Ishikawa (cell line): Measurements from ENCODE around the gene ACOXL.

Experiments used
- CEBPB ChIP-seq: IDR thresholded peaks from 2 replicates; pipeline ENCODE4 v1.6.1; 2012
- CREB1 ChIP-seq: IDR thresholded peaks from 2 replicates; pipeline ENCODE4 v1.6.1; 2012; ENCODE audit warnings: low read depth
- EGR1 ChIP-seq: IDR thresholded peaks from 2 replicates; pipeline ENCODE4 v1.6.1; 2012
- EP300 ChIP-seq: IDR thresholded peaks from 2 replicates; pipeline ENCODE4 v1.6.1; 2012; ENCODE audit warnings: borderline replicate concordance
- FOXM1 ChIP-seq: IDR thresholded peaks from 2 replicates; pipeline ENCODE4 v1.6.1; 2012; ENCODE audit warnings: low read depth, borderline replicate concordance
- NFIC ChIP-seq: IDR thresholded peaks from 2 replicates; pipeline ENCODE4 v1.6.1; 2012
- RAD21 ChIP-seq: IDR thresholded peaks from 2 replicates; pipeline ENCODE4 v1.6.1; 2012; ENCODE audit warnings: low read depth
- TAF1 ChIP-seq: IDR thresholded peaks from 2 replicates; pipeline ENCODE4 v1.6.1; 2012; ENCODE audit warnings: low read depth, mild to moderate bottlenecking
- TCF12 ChIP-seq: IDR thresholded peaks from 2 replicates; pipeline ENCODE4 v1.6.1; 2012; ENCODE audit warnings: low read depth
- TEAD4 ChIP-seq: IDR thresholded peaks from 2 replicates; pipeline ENCODE4 v1.6.1; 2012
- YY1 ChIP-seq: IDR thresholded peaks from 2 replicates; pipeline ENCODE4 v1.6.1; 2012; ENCODE audit warnings: low read depth
- ZBTB7A ChIP-seq: IDR thresholded peaks from 2 replicates; pipeline ENCODE4 v1.6.1; 2012; ENCODE audit warnings: low read depth
- TF ChIP-seq, protein P1 (sequence below): IDR thresholded peaks from 2 replicates; pipeline ENCODE4 v1.6.1; 2012; ENCODE audit warnings: low read depth, mild to moderate bottlenecking
- TF ChIP-seq, protein P2 (sequence below): IDR thresholded peaks from 2 replicates; pipeline ENCODE4 v1.6.1; 2012
- TF ChIP-seq, protein P3 (sequence below): IDR thresholded peaks from 2 replicates; pipeline ENCODE4 v1.6.1; 2012

The ACOXL gene

DNA sequence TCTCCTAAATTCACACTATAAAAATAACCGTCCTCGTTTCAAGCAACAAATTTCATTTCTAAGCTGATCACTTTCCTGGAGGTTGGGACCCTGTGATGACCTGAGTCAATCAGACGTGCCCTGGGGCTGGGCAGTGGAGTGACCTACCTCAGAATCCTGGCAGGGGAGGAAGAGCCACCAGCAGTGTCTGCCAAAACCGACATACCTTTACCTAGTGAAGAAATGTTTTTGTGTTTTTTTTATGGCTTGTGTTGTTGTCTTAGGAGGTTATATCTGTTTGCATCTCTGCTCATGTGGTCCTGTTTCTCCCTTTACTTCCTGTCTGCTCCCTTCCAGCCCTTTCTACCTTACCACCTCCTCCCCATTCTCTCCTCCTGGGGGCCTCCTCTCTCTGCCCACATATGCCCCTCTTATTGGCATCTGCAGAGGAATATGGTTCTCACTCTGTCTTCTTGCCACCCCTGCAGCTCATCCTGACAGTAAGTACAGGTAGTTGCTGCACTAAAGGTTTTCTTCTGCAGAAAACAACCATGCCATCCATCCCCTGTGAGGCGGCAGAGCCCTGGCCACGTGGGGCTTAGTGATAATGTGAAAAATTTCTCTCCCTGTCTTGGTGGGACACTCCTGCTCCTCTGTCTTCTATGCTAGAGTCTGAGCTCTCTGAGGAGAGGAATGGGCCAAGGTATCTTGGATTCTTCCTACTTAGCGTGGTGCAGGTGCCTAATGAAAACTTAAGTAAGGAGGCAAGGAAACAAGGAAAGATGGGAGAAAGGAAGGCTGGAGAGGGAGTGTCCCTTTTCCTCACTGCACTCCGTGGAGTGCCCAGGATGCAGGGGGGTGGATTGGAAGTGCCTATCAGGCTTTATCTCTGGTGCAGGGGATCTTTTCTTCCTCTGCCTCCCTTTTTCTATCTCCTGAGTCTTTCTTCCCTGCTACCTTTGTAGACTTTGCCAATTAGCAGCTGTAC is 15.4 kb downstream of the ACOXL start:
- TF ChIP-seq FOXM1: no peak
- TF ChIP-seq TEAD4: no peak
- TF ChIP-seq, protein P1, sequence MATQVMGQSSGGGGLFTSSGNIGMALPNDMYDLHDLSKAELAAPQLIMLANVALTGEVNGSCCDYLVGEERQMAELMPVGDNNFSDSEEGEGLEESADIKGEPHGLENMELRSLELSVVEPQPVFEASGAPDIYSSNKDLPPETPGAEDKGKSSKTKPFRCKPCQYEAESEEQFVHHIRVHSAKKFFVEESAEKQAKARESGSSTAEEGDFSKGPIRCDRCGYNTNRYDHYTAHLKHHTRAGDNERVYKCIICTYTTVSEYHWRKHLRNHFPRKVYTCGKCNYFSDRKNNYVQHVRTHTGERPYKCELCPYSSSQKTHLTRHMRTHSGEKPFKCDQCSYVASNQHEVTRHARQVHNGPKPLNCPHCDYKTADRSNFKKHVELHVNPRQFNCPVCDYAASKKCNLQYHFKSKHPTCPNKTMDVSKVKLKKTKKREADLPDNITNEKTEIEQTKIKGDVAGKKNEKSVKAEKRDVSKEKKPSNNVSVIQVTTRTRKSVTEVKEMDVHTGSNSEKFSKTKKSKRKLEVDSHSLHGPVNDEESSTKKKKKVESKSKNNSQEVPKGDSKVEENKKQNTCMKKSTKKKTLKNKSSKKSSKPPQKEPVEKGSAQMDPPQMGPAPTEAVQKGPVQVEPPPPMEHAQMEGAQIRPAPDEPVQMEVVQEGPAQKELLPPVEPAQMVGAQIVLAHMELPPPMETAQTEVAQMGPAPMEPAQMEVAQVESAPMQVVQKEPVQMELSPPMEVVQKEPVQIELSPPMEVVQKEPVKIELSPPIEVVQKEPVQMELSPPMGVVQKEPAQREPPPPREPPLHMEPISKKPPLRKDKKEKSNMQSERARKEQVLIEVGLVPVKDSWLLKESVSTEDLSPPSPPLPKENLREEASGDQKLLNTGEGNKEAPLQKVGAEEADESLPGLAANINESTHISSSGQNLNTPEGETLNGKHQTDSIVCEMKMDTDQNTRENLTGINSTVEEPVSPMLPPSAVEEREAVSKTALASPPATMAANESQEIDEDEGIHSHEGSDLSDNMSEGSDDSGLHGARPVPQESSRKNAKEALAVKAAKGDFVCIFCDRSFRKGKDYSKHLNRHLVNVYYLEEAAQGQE: no peak
- TF ChIP-seq, protein P2, sequence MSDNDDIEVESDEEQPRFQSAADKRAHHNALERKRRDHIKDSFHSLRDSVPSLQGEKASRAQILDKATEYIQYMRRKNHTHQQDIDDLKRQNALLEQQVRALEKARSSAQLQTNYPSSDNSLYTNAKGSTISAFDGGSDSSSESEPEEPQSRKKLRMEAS: no peak
- TF ChIP-seq CREB1: no peak
- no peak for TF ChIP-seq EP300
- no peak for TF ChIP-seq YY1
- TF ChIP-seq, protein P3, sequence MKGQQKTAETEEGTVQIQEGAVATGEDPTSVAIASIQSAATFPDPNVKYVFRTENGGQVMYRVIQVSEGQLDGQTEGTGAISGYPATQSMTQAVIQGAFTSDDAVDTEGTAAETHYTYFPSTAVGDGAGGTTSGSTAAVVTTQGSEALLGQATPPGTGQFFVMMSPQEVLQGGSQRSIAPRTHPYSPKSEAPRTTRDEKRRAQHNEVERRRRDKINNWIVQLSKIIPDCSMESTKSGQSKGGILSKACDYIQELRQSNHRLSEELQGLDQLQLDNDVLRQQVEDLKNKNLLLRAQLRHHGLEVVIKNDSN: no peak

DNA sequence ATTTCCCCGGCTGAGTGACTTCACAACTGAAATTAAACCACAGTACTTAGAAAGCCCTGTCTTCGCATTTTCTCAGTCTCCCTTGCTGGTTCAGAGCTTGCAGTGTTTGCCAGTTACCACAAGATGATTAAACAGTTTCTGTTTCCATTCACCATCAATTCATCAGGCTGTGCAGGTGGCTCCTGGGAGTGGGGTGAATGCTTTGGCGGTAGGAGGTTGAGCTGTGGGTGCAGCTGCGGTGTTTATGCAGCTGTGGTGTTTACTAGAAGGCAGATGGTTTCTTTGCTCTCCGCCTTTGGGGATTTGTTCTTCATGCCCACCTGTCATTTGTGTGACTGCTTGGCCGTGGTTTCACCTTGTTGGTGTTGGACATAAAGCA is 16.1 kb downstream of the ACOXL start:
- TF ChIP-seq RAD21: no peak
- no peak for TF ChIP-seq TAF1
- TF ChIP-seq, protein P1: no peak
- TF ChIP-seq ZBTB7A: no peak
- no peak for TF ChIP-seq YY1
- no peak for TF ChIP-seq CREB1

DNA sequence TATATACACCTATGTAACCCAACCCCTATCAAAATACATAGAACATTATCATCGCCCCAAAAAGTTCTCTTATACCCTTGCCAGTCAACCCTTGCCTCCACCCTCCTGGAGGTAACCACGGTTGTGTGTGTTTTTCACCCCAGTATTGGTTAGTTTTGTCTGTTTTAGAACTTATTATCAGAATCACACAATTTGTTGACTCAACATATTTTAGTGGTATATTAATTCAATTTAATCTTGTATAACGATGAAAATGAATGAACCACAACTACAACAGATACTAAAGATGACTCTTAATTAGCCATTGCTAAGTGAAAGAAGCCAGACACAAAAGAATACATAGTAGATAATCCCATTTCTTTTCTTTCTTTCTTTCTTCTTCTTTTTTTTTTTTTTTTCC is 19.3 kb downstream of the ACOXL start:
- TF ChIP-seq YY1: no peak
- TF ChIP-seq, protein P1: no peak
- TF ChIP-seq CREB1: no peak
- no peak for TF ChIP-seq TAF1
- TF ChIP-seq, protein P3: no peak
- no peak for TF ChIP-seq CEBPB
- TF ChIP-seq, protein P2: no peak
- no peak for TF ChIP-seq TCF12
- no peak for TF ChIP-seq EP300
- TF ChIP-seq NFIC: no peak
- no peak for TF ChIP-seq TEAD4
- no peak for TF ChIP-seq RAD21
- no peak for TF ChIP-seq EGR1
- TF ChIP-seq FOXM1: no peak
- no peak for TF ChIP-seq ZBTB7A

DNA sequence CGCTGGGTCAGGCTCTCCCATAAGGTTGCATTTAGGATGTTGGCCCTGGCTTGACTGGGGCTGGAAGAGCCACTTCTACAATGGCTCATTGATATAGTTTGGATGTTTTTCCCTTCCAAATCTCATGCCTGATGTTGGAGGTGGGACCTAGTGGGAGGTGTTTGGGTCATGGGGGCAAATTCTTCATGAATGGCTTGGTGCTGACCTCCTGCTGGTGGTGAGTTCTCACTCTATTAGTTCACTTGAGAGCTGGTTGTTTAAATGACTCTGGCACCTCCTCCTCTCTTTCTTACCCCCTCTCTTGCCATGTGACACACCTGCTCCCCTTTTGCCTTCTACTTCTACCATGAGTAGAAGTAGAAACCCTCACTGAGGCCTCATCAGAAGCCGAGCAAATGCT is 20.5 kb downstream of the ACOXL start:
- TF ChIP-seq, protein P2: no peak
- no peak for TF ChIP-seq FOXM1
- no peak for TF ChIP-seq NFIC
- no peak for TF ChIP-seq EGR1
- TF ChIP-seq TEAD4: no peak
- TF ChIP-seq RAD21: no peak
- TF ChIP-seq, protein P1: no peak
- TF ChIP-seq CEBPB: no peak
- no peak for TF ChIP-seq TCF12
- TF ChIP-seq, protein P3: no peak
- TF ChIP-seq TAF1: no peak
- no peak for TF ChIP-seq EP300
- no peak for TF ChIP-seq ZBTB7A
- TF ChIP-seq CREB1: no peak
- no peak for TF ChIP-seq YY1
